ENCODE measurements around the gene POU2F1. TPM values are rescaled to one million over a fixed set of nuclear protein-coding genes. Genes with fewer than 3 reads are reported as not detected.

POU2F1 gene
- total and polyA plus RNA-seq, 7 experiments from 2014 or later: 9.1 to 36.6 (median 22.8) TPM

DNA sequence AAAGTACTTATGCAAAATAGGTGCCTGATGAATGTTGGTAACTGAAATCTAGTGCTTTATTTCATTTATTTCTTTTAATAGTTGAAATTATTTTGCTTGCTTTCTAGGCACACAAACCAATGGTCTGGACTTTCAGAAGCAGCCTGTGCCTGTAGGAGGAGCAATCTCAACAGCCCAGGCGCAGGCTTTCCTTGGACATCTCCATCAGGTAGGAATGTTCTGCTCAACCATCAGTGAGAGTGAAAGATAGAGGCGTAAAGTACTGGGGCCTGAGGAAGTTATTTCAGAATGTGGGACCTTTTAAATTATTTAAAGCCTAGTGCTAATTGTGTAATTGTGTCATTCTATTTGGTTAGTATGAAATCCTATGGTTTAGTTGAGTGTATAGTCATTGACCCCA, 144.7 kb downstream of the POU2F1 start:
- intact Hi-C loops (cut with micrococcal nuclease): no loop called here
- H3K4me3 Mint-ChIP-seq: no peak overlapping the region
- peaks cover 0 to 1% (median 0%) of the 10 kb centered on the region in 11 donors for H3K9me3 Mint-ChIP-seq
- H3K36me3 Mint-ChIP-seq: peaks cover 0 to 27% (median 13%) of the 10 kb centered on the region in 5 donors
- H3K4me1 ChIP-seq (ENCODE audit: control insufficient read depth in 2 of 2, insufficient read depth in 2 of 2, low read length in 2 of 2): no peaks in the 10 kb centered on the region
- no peak overlapping the region for H3K4me3 ChIP-seq (ENCODE audit: low read length)
- no peaks in the 10 kb centered on the region for H3K27me3 ChIP-seq (ENCODE audit: control insufficient read depth in 2 of 2, insufficient read depth in 2 of 2, low read length in 2 of 2)
- peaks cover 0 to 10% (median 0%) of the 10 kb centered on the region in 3 experiments for H3K36me3 ChIP-seq (ENCODE audit: control insufficient read depth in 2 of 3, insufficient read depth in 3 of 3, low read length in 3 of 3)
- no peak overlapping the region for H3K27ac ChIP-seq (ENCODE audit: low read depth, low read length)
- ChIA-PET CTCF (no interaction called here), POLR2A (no interaction called here)
- no peak for ATAC-seq
- no peak for DNase-seq
- H3K4me1 Mint-ChIP-seq: peaks cover 0 to 23% (median 13%) of the 10 kb centered on the region in 7 donors
- H3K27me3 Mint-ChIP-seq: no peaks in the 10 kb centered on the region
- H3K27ac Mint-ChIP-seq: peak overlapping the region in 1 of 9 donors; percentile 70
- H3K9me3 ChIP-seq (ENCODE audit: control insufficient read depth in 2 of 3, low read length in 3 of 3): no peaks in the 10 kb centered on the region

DNA sequence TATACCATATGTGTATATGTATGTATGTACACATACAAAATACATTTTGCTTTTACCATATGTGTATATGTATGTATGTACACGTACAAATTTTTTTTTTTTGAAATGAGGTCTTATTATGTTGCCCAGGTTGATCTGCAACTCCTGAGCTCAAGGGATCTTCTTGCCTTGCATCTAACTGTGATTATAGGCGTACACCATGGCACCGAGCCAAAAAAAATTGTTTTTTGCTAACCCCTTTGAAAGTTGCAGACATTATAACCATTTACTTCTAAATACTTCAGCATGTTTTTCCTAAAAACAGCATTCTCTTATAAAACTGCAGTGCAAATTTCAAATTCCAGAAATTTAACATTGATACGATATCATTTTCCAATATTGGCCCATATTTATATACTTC, 147.0 kb downstream of the POU2F1 start:
- intact Hi-C loops (cut with micrococcal nuclease): no loop called here
- H3K36me3 ChIP-seq (ENCODE audit: control insufficient read depth in 2 of 3, insufficient read depth in 3 of 3, low read length in 3 of 3): peaks cover 0 to 16% (median 0%) of the 10 kb centered on the region in 3 experiments
- no peaks in the 10 kb centered on the region for H3K4me1 ChIP-seq (ENCODE audit: control insufficient read depth in 2 of 2, insufficient read depth in 2 of 2, low read length in 2 of 2)
- H3K27me3 ChIP-seq (ENCODE audit: control insufficient read depth in 2 of 2, insufficient read depth in 2 of 2, low read length in 2 of 2): no peaks in the 10 kb centered on the region
- no peak for DNase-seq
- no peak overlapping the region for H3K4me3 ChIP-seq (ENCODE audit: low read length)
- CTCF ChIA-PET: interaction anchor here (1.5 kb wide), 1 partner anchor 166 kb away, joined by 3 read pairs; no protein-coding TSS in a partner anchor
- Mint-ChIP-seq H3K36me3 (peaks cover 6 to 45% (median 24%) of the 10 kb centered on the region in 5 donors), H3K27ac (no peak overlapping the region), H3K4me1 (peaks cover 0 to 9% (median 0%) of the 10 kb centered on the region in 7 donors), H3K4me3 (no peak overlapping the region), H3K27me3 (no peaks in the 10 kb centered on the region), H3K9me3 (peaks cover 0 to 1% (median 0%) of the 10 kb centered on the region in 11 donors)
- ATAC-seq: no peak
- no peaks in the 10 kb centered on the region for H3K9me3 ChIP-seq (ENCODE audit: control insufficient read depth in 2 of 3, low read length in 3 of 3)
- H3K27ac ChIP-seq (ENCODE audit: low read depth, low read length): no peak overlapping the region
- POLR2A ChIA-PET: no interaction called here

GRCh38 chr1:167369175-167369574, 148.5 kb downstream of the POU2F1 start:
- CTCF ChIA-PET: no interaction called here
- peaks cover 6 to 54% (median 36%) of the 10 kb centered on the region in 5 donors for H3K36me3 Mint-ChIP-seq

GRCh38 chr1:167369933-167370332, 149.2 kb downstream of the POU2F1 start:
- Histone ChIP-seq H3K27me3 (ENCODE audit: control insufficient read depth in 2 of 2, insufficient read depth in 2 of 2, low read length in 2 of 2) (no peaks in the 10 kb centered on the region), H3K9me3 (ENCODE audit: control insufficient read depth in 2 of 3, low read length in 3 of 3) (no peaks in the 10 kb centered on the region), H3K4me3 (ENCODE audit: low read length) (no peak overlapping the region), H3K36me3 (ENCODE audit: control insufficient read depth in 2 of 3, insufficient read depth in 3 of 3, low read length in 3 of 3) (peaks cover 0 to 26% (median 0%) of the 10 kb centered on the region in 3 experiments), H3K4me1 (ENCODE audit: control insufficient read depth in 2 of 2, insufficient read depth in 2 of 2, low read length in 2 of 2) (no peaks in the 10 kb centered on the region), H3K27ac (ENCODE audit: low read depth, low read length) (no peak overlapping the region)
- Mint-ChIP-seq H3K4me3 (no peak overlapping the region), H3K27me3 (no peaks in the 10 kb centered on the region), H3K27ac (no peak overlapping the region), H3K9me3 (peaks cover 0 to 1% (median 0%) of the 10 kb centered on the region in 11 donors), H3K4me1 (peaks cover 0 to 9% (median 0%) of the 10 kb centered on the region in 7 donors), H3K36me3 (peaks cover 6 to 61% (median 40%) of the 10 kb centered on the region in 5 donors)
- no peak for ATAC-seq
- DNase-seq: no peak
- ChIA-PET POLR2A (no interaction called here), CTCF (no interaction called here)
- intact Hi-C loops (cut with micrococcal nuclease): no loop called here

More at GRCh38 chr1:167369175-167369574, 148.5 kb downstream of the POU2F1 start:
- no peaks in the 10 kb centered on the region for H3K9me3 ChIP-seq (ENCODE audit: control insufficient read depth in 2 of 3, low read length in 3 of 3)
- H3K4me3 ChIP-seq (ENCODE audit: low read length): no peak overlapping the region
- no peak overlapping the region for H3K27ac Mint-ChIP-seq
- H3K36me3 ChIP-seq (ENCODE audit: control insufficient read depth in 2 of 3, insufficient read depth in 3 of 3, low read length in 3 of 3): peaks cover 0 to 23% (median 0%) of the 10 kb centered on the region in 3 experiments
- H3K27me3 Mint-ChIP-seq: no peaks in the 10 kb centered on the region
- no peak for ATAC-seq
- H3K27ac ChIP-seq (ENCODE audit: low read depth, low read length): no peak overlapping the region
- POLR2A ChIA-PET: no interaction called here
- no peaks in the 10 kb centered on the region for H3K4me1 ChIP-seq (ENCODE audit: control insufficient read depth in 2 of 2, insufficient read depth in 2 of 2, low read length in 2 of 2)
- intact Hi-C loops (cut with micrococcal nuclease): no loop called here
- no peaks in the 10 kb centered on the region for H3K27me3 ChIP-seq (ENCODE audit: control insufficient read depth in 2 of 2, insufficient read depth in 2 of 2, low read length in 2 of 2)
- H3K4me1 Mint-ChIP-seq: peaks cover 0 to 9% (median 0%) of the 10 kb centered on the region in 7 donors
- DNase-seq: no peak
- no peak overlapping the region for H3K4me3 Mint-ChIP-seq
- H3K9me3 Mint-ChIP-seq: peaks cover 0 to 1% (median 0%) of the 10 kb centered on the region in 11 donors

GRCh38 chr1:167371030-167371429, 150.3 kb downstream of the POU2F1 start:
- Histone ChIP-seq H3K27me3 (ENCODE audit: control insufficient read depth in 2 of 2, insufficient read depth in 2 of 2, low read length in 2 of 2) (no peaks in the 10 kb centered on the region), H3K4me1 (ENCODE audit: control insufficient read depth in 2 of 2, insufficient read depth in 2 of 2, low read length in 2 of 2) (no peaks in the 10 kb centered on the region), H3K4me3 (ENCODE audit: low read length) (no peak overlapping the region), H3K9me3 (ENCODE audit: control insufficient read depth in 2 of 3, low read length in 3 of 3) (no peaks in the 10 kb centered on the region), H3K36me3 (ENCODE audit: control insufficient read depth in 2 of 3, insufficient read depth in 3 of 3, low read length in 3 of 3) (peaks cover 0 to 17% (median 0%) of the 10 kb centered on the region in 3 experiments), H3K27ac (ENCODE audit: low read depth, low read length) (no peak overlapping the region)
- peaks cover 0 to 9% (median 0%) of the 10 kb centered on the region in 7 donors for H3K4me1 Mint-ChIP-seq
- DNase-seq: no peak
- H3K36me3 Mint-ChIP-seq: peaks cover 6 to 52% (median 36%) of the 10 kb centered on the region in 5 donors
- no peak for ATAC-seq
- H3K9me3 Mint-ChIP-seq: no peaks in the 10 kb centered on the region
- intact Hi-C loops (cut with micrococcal nuclease): no loop called here
- no peak overlapping the region for H3K4me3 Mint-ChIP-seq
- H3K27me3 Mint-ChIP-seq: no peaks in the 10 kb centered on the region
- CTCF ChIA-PET: no interaction called here
- POLR2A ChIA-PET: interaction anchor here (1.5 kb wide), 1 partner anchor 151 kb away, joined by 3 read pairs; no protein-coding TSS in a partner anchor
- H3K27ac Mint-ChIP-seq: no peak overlapping the region

DNA sequence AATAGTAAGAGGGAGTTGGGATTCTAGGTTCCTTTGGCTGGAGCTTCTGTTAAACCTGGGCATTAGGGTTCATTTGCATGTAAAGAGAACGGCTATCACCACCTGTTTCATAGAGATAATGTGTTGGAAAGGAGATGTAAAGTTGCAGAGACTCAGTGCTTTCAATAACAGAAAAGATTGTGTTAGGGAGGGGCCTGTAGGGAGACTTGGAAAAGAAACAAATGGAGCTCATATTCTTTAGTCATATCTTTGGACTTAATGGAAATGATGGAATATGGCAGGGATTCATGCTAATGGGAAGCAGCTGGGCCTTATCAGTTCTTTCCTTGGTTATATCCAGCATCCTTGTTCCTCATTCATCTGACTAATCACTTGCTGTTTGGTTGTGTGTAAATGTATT, 152.7 kb downstream of the POU2F1 start:
- Mint-ChIP-seq H3K4me1 (peaks cover 0 to 5% (median 0%) of the 10 kb centered on the region in 7 donors), H3K36me3 (peaks cover 9 to 57% (median 38%) of the 10 kb centered on the region in 5 donors), H3K9me3 (no peaks in the 10 kb centered on the region), H3K27ac (peak overlapping the region in 1 of 9 donors; percentile 78), H3K4me3 (no peak overlapping the region), H3K27me3 (no peaks in the 10 kb centered on the region)
- POLR2A ChIA-PET: interaction anchor here (0.6 kb wide), 1 partner anchor 200 kb away, joined by 3 read pairs; no protein-coding TSS in a partner anchor
- Histone ChIP-seq H3K4me1 (ENCODE audit: control insufficient read depth in 2 of 2, insufficient read depth in 2 of 2, low read length in 2 of 2) (no peaks in the 10 kb centered on the region), H3K36me3 (ENCODE audit: control insufficient read depth in 2 of 3, insufficient read depth in 3 of 3, low read length in 3 of 3) (peaks cover 0 to 17% (median 0%) of the 10 kb centered on the region in 3 experiments), H3K4me3 (ENCODE audit: low read length) (no peak overlapping the region), H3K9me3 (ENCODE audit: control insufficient read depth in 2 of 3, low read length in 3 of 3) (no peaks in the 10 kb centered on the region), H3K27ac (ENCODE audit: low read depth, low read length) (no peak overlapping the region), H3K27me3 (ENCODE audit: control insufficient read depth in 2 of 2, insufficient read depth in 2 of 2, low read length in 2 of 2) (no peaks in the 10 kb centered on the region)
- CTCF ChIA-PET: interaction anchor here (0.6 to 0.9 kb wide), 2 partner anchors 161 to 211 kb away, joined by 3 to 5 read pairs; no protein-coding TSS in a partner anchor
- intact Hi-C loops (cut with micrococcal nuclease): no loop called here
- ATAC-seq (no peak), DNase-seq (no peak)

- no peaks in the 10 kb centered on the region for H3K27me3 Mint-ChIP-seq
- no peak overlapping the region for H3K4me3 Mint-ChIP-seq
- no peaks in the 10 kb centered on the region for H3K9me3 Mint-ChIP-seq
- intact Hi-C loops (cut with micrococcal nuclease): no loop called here
- Histone ChIP-seq H3K27ac (ENCODE audit: low read depth, low read length) (no peak overlapping the region), H3K4me1 (ENCODE audit: control insufficient read depth in 2 of 2, insufficient read depth in 2 of 2, low read length in 2 of 2) (no peaks in the 10 kb centered on the region), H3K9me3 (ENCODE audit: control insufficient read depth in 2 of 3, low read length in 3 of 3) (no peaks in the 10 kb centered on the region), H3K27me3 (ENCODE audit: control insufficient read depth in 2 of 2, insufficient read depth in 2 of 2, low read length in 2 of 2) (no peaks in the 10 kb centered on the region), H3K36me3 (ENCODE audit: control insufficient read depth in 2 of 3, insufficient read depth in 3 of 3, low read length in 3 of 3) (peaks cover 0 to 17% (median 0%) of the 10 kb centered on the region in 3 experiments), H3K4me3 (ENCODE audit: low read length) (no peak overlapping the region)
- H3K4me1 Mint-ChIP-seq: peaks cover 0 to 4% (median 0%) of the 10 kb centered on the region in 7 donors
- DNase-seq (no peak), ATAC-seq (no peak)
- CTCF ChIA-PET: interaction anchor here (0.9 kb wide), 1 partner anchor 161 kb away, joined by 3 read pairs; no protein-coding TSS in a partner anchor
- POLR2A ChIA-PET: interaction anchor here (0.7 kb wide), 1 partner anchor 292 kb away, joined by 3 read pairs; no protein-coding TSS in a partner anchor
- peaks cover 9 to 54% (median 38%) of the 10 kb centered on the region in 5 donors for H3K36me3 Mint-ChIP-seq
- H3K27ac Mint-ChIP-seq: peak overlapping the region in 1 of 9 donors; percentile 1
Observed at GRCh38 chr1:167373986-167374385, 153.3 kb downstream of the POU2F1 start.

Measured in naive thymus-derived CD4-positive, alpha-beta T cell (primary cell).